ENCODE measurements around the gene ELOVL6.
"Not testable (repeated sequence)": the region's sequence is repeated elsewhere in the genome, so short reads cannot be mapped to it uniquely, and the experiment has no call there.

Gene ELOVL6

GRCh38 chr4:110163327-110164069, 34.9 kb downstream of the ELOVL6 start:
- Histone ChIP-seq H3K9ac (no peak overlapping the region), H3K4me3 (no peak overlapping the region), H3K27me3 (no peaks in the 10 kb centered on the region), H4K20me1 (no peaks in the 10 kb centered on the region), H3K4me2 (no peak overlapping the region), H3K4me1 (peaks cover 26% of the 10 kb centered on the region), H3K27ac (no peak overlapping the region), H3K9me3 (peaks cover 7% of the 10 kb centered on the region; the same call in 1 of the 2 replicates), H3K36me3 (peaks cover 45% of the 10 kb centered on the region)
- TF ChIP-seq Cebpa-rat (IDR thresholded peaks at IDR 0.05) = no peak

DNA sequence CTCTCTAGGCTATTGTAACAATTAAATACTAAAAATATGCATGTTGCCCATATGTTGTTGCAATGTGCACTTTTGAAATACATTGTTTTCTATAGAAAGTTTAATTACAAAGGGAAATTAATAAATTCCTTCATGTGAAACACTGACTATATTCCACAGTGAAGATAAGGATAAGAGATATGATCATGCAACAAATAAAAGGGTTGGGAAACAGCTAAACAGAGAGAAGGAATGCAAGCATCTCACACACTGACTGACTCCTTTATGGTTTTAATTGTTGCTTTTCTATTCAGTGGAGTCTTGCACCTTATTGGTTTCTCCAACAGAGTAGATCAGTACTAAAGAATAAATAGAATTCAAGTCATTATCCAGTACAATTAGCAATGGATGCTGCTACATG, 37.8 kb downstream of the ELOVL6 start:
- H3K27me3 ChIP-seq = no peaks in the 10 kb centered on the region

DNA sequence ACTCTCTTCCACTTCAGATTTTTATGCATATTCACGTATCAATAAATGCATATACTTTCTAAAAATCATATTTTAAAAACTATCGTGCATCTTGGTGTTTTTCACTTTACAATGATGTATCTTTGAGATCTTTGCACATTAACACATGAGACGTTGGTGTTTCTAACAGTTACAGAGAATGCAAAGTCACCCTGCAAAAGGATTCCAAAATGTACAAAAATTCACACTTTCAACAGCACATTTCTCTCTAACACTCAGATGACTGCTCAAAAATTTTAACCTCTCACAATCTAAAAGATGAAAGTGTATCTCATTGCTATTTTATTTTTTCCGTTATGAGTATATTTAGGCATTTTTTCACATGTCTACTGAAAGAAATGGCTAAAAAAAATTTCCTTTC, 38.9 kb downstream of the ELOVL6 start:
- Histone ChIP-seq H3K4me2 (no peak overlapping the region), H3K27ac (no peak overlapping the region), H3K36me3 (peaks cover 37% of the 10 kb centered on the region), H3K4me3 (no peak overlapping the region), H3K9me3 (peaks cover 7% of the 10 kb centered on the region; the same call in 1 of the 2 replicates), H3K9ac (no peak overlapping the region), H3K4me1 (peaks cover 19% of the 10 kb centered on the region; the same call in 1 of the 2 replicates), H4K20me1 (no peaks in the 10 kb centered on the region), H3K27me3 (no peaks in the 10 kb centered on the region)
- no peak for TF ChIP-seq Cebpa-rat (IDR thresholded peaks at IDR 0.05)

More for the DNA sequence above, 37.8 kb downstream of the ELOVL6 start:
- Histone ChIP-seq H3K36me3 (peaks cover 36% of the 10 kb centered on the region), H3K4me2 (no peak overlapping the region), H3K4me3 (no peak overlapping the region), H3K4me1 (peaks cover 25% of the 10 kb centered on the region), H3K9ac (no peak overlapping the region), H3K9me3 (peaks cover 7% of the 10 kb centered on the region; the same call in 1 of the 2 replicates), H3K27ac (no peak overlapping the region), H4K20me1 (no peaks in the 10 kb centered on the region)
- no peak for TF ChIP-seq Cebpa-rat (IDR thresholded peaks at IDR 0.05)

DNA sequence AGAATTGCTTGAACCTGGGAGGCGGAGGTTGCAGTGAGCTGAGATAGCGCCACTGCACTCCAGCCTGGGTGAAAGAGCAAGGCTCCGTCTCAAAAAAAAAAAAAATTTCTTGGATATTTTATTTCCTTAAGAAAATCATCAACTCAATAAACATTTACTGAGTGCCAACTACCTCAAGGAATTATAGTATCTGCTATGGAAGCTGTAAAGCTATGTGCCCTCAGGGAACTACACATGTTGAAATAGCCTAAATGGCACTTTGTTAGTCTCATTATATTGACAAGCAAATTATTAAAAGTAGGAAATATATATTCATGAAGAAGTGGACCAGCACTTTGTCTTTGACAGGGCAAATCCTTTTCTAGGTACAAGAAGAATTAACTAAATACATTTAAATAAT, 40.8 kb downstream of the ELOVL6 start:
- no peak for TF ChIP-seq Cebpa-rat (IDR thresholded peaks at IDR 0.05)
- H3K4me2 ChIP-seq = no peak overlapping the region
- no peak overlapping the region for H3K27ac ChIP-seq

DNA sequence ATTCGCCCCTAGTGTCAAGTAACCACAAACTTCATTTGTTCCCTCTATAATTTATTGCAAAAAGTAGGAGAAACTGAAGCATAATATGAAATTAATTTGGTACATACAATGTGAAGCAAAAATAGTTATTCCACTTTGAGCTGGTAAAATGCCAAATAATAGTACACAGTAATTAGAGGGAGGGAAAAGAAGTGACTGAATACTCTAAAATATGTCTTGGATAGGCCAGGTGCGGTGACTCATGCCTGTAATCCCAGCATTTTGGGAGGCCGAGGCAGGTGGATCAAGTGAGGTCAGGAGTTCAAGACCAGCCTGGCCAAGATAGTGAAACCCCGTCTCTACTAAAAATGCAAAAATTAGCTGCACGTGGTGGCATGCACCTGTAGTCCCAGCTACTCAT, 41.2 kb downstream of the ELOVL6 start:
- H3K4me2 ChIP-seq, H3K27ac ChIP-seq, H3K9ac ChIP-seq, H3K4me3 ChIP-seq, H4K20me1 ChIP-seq, H3K9me3 ChIP-seq, H3K27me3 ChIP-seq: not testable (repeated sequence)
- Histone ChIP-seq H3K36me3 (peaks cover 28% of the 10 kb centered on the region), H3K4me1 (peaks cover 19% of the 10 kb centered on the region; the same call in 1 of the 2 replicates)

More for the DNA sequence above, 40.8 kb downstream of the ELOVL6 start:
- Histone ChIP-seq H3K9ac (no peak overlapping the region), H3K4me1 (peaks cover 19% of the 10 kb centered on the region; the same call in 1 of the 2 replicates), H3K4me3 (no peak overlapping the region), H3K27me3 (no peaks in the 10 kb centered on the region), H4K20me1 (no peaks in the 10 kb centered on the region), H3K36me3 (peaks cover 30% of the 10 kb centered on the region), H3K9me3 (peaks cover 5% of the 10 kb centered on the region; the same call in 1 of the 2 replicates)

GRCh38 chr4:110156442-110156841, 42.0 kb downstream of the ELOVL6 start:
- Histone ChIP-seq H3K4me1 (peaks cover 19% of the 10 kb centered on the region; the same call in 1 of the 2 replicates), H3K9me3 (no peaks in the 10 kb centered on the region), H4K20me1 (no peaks in the 10 kb centered on the region), H3K4me3 (no peak overlapping the region), H3K27ac (no peak overlapping the region), H3K36me3 (peaks cover 21% of the 10 kb centered on the region; the same call in 1 of the 2 replicates), H3K27me3 (no peaks in the 10 kb centered on the region), H3K4me2 (no peak overlapping the region), H3K9ac (no peak overlapping the region)
- no peak for TF ChIP-seq Cebpa-rat (IDR thresholded peaks at IDR 0.05)

- H3K9me3 ChIP-seq = no peaks in the 10 kb centered on the region
- no peak overlapping the region for H3K27ac ChIP-seq
- no peak overlapping the region for H3K9ac ChIP-seq
- H3K4me1 ChIP-seq = peaks cover 19% of the 10 kb centered on the region; the same call in 1 of the 2 replicates
- H3K4me2 ChIP-seq = no peak overlapping the region
- H3K27me3 ChIP-seq = no peaks in the 10 kb centered on the region
- no peak overlapping the region for H3K4me3 ChIP-seq
- H3K36me3 ChIP-seq = peaks cover 19% of the 10 kb centered on the region; the same call in 1 of the 2 replicates
- H4K20me1 ChIP-seq = no peaks in the 10 kb centered on the region
- no peak for TF ChIP-seq Cebpa-rat (IDR thresholded peaks at IDR 0.05)
Measured at GRCh38 chr4:110155654-110156053, 42.8 kb downstream of the ELOVL6 start.

GRCh38 chr4:110154582-110154981, 43.8 kb downstream of the ELOVL6 start:
- no peak overlapping the region for H3K4me2 ChIP-seq
- no peak for TF ChIP-seq Cebpa-rat (IDR thresholded peaks at IDR 0.05)
- H3K27ac ChIP-seq = no peak overlapping the region
- H3K9me3 ChIP-seq = no peaks in the 10 kb centered on the region
- H3K27me3 ChIP-seq = no peaks in the 10 kb centered on the region
- H3K4me1 ChIP-seq = peaks cover 13% of the 10 kb centered on the region; the same call in 1 of the 2 replicates
- H3K4me3 ChIP-seq = no peak overlapping the region
- no peaks in the 10 kb centered on the region for H4K20me1 ChIP-seq
- no peak overlapping the region for H3K9ac ChIP-seq
- H3K36me3 ChIP-seq = peaks cover 19% of the 10 kb centered on the region; the same call in 1 of the 2 replicates

DNA sequence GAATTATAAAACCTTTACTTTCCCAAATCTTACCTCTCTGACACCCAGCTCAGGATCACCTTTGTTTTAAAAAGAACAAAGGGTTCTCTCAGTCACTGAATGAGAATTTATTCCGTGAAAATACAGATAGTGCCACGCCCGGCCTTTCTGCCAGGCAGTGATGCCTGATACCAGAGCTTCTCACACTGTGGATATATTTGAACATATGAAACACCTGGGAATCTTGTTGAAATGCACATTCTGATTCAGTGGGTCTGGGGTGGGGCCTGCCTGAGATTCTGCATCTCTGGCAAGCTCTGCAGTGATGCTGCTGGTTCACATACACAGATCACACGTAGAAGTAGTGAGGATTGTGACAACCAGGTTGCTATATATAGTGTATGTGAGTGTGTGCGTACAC, 46.0 kb downstream of the ELOVL6 start:
- no peak for TF ChIP-seq Cebpa-rat (IDR thresholded peaks at IDR 0.05)
- no peak overlapping the region for H3K27ac ChIP-seq
- no peaks in the 10 kb centered on the region for H3K27me3 ChIP-seq
- H4K20me1 ChIP-seq = no peaks in the 10 kb centered on the region
- H3K4me1 ChIP-seq = peaks cover 11% of the 10 kb centered on the region; the same call in 1 of the 2 replicates
- H3K9ac ChIP-seq = no peak overlapping the region
- no peak overlapping the region for H3K4me3 ChIP-seq
- no peaks in the 10 kb centered on the region for H3K9me3 ChIP-seq
- no peak overlapping the region for H3K4me2 ChIP-seq
- H3K36me3 ChIP-seq = peaks cover 26% of the 10 kb centered on the region

- no peak overlapping the region for H3K4me2 ChIP-seq
- TF ChIP-seq Cebpa-rat (IDR thresholded peaks at IDR 0.05) = no peak
- no peak overlapping the region for H3K27ac ChIP-seq
- no peaks in the 10 kb centered on the region for H3K27me3 ChIP-seq
- peaks cover 4% of the 10 kb centered on the region; the same call in 1 of the 2 replicates for H3K9me3 ChIP-seq
- H3K9ac ChIP-seq = no peak overlapping the region
- no peaks in the 10 kb centered on the region for H3K4me1 ChIP-seq
- peaks cover 41% of the 10 kb centered on the region for H3K36me3 ChIP-seq
- no peak overlapping the region for H3K4me3 ChIP-seq
- H4K20me1 ChIP-seq = no peaks in the 10 kb centered on the region
Measured at GRCh38 chr4:110149089-110149488, 49.3 kb downstream of the ELOVL6 start.
